ENCODE results near the gene ANKMY1.

Gene ANKMY1

GRCh38 chr2:240591784-240592183, 34.0 kb upstream of the ANKMY1 start:
- no peak for TF ChIP-seq CTCF (IDR thresholded peaks at IDR 0.05)
- H3K4me1 ChIP-seq, result peaks cover 6% of the 10 kb centered on the region
- no peaks in the 10 kb centered on the region for H3K27me3 ChIP-seq (ENCODE audit: control insufficient read depth, insufficient read depth, low read length)
- no peaks in the 10 kb centered on the region for H3K36me3 ChIP-seq (ENCODE audit: control insufficient read depth, insufficient read depth, low read length)
- H3K27ac ChIP-seq, result no peak overlapping the region
- no peak overlapping the region for H3K4me2 ChIP-seq (ENCODE audit: low read length)
- H3K9ac ChIP-seq, result no peak overlapping the region
- peaks cover 23% of the 10 kb centered on the region for H3K79me2 ChIP-seq
- no peak overlapping the region for H2AFZ ChIP-seq
- H3K9me3 ChIP-seq (ENCODE audit: control insufficient read depth, low read length), result no peaks in the 10 kb centered on the region
- no peak overlapping the region for H3K4me3 ChIP-seq (ENCODE audit: low read depth, low read length)

GRCh38 chr2:240591226-240591625, 33.4 kb upstream of the ANKMY1 start:
- no peaks in the 10 kb centered on the region for H3K27me3 ChIP-seq (ENCODE audit: control insufficient read depth, insufficient read depth, low read length)
- H3K4me2 ChIP-seq (ENCODE audit: low read length), result no peak overlapping the region
- no peak overlapping the region for H3K27ac ChIP-seq
- H3K9ac ChIP-seq, result no peak overlapping the region
- H3K9me3 ChIP-seq (ENCODE audit: control insufficient read depth, low read length), result no peaks in the 10 kb centered on the region
- H3K79me2 ChIP-seq, result peaks cover 23% of the 10 kb centered on the region
- TF ChIP-seq CTCF (IDR thresholded peaks at IDR 0.05), result no peak
- H3K4me3 ChIP-seq (ENCODE audit: low read depth, low read length), result no peak overlapping the region
- peaks cover 6% of the 10 kb centered on the region for H3K4me1 ChIP-seq
- no peaks in the 10 kb centered on the region for H3K36me3 ChIP-seq (ENCODE audit: control insufficient read depth, insufficient read depth, low read length)
- H2AFZ ChIP-seq, result no peak overlapping the region

GRCh38 chr2:240590681-240591111, 32.9 kb upstream of the ANKMY1 start:
- Histone ChIP-seq H3K9ac (no peak overlapping the region), H3K4me3 (ENCODE audit: low read depth, low read length) (no peak overlapping the region), H3K27ac (no peak overlapping the region), H3K4me1 (peaks cover 6% of the 10 kb centered on the region), H3K27me3 (ENCODE audit: control insufficient read depth, insufficient read depth, low read length) (no peaks in the 10 kb centered on the region), H3K36me3 (ENCODE audit: control insufficient read depth, insufficient read depth, low read length) (no peaks in the 10 kb centered on the region), H3K79me2 (peaks cover 27% of the 10 kb centered on the region), H2AFZ (no peak overlapping the region), H3K9me3 (ENCODE audit: control insufficient read depth, low read length) (no peaks in the 10 kb centered on the region), H3K4me2 (ENCODE audit: low read length) (no peak overlapping the region)
- TF ChIP-seq CTCF (IDR thresholded peaks at IDR 0.05), result no peak

- peaks cover 12% of the 10 kb centered on the region for H3K4me1 ChIP-seq
- no peaks in the 10 kb centered on the region for H3K36me3 ChIP-seq (ENCODE audit: control insufficient read depth, insufficient read depth, low read length)
Measured at GRCh38 chr2:240589850-240590525, 32.2 kb upstream of the ANKMY1 start.

More at GRCh38 chr2:240589850-240590525, 32.2 kb upstream of the ANKMY1 start:
- Histone ChIP-seq H3K79me2 (peaks cover 34% of the 10 kb centered on the region), H3K4me3 (ENCODE audit: low read depth, low read length) (no peak overlapping the region), H3K27me3 (ENCODE audit: control insufficient read depth, insufficient read depth, low read length) (no peaks in the 10 kb centered on the region), H3K9me3 (ENCODE audit: control insufficient read depth, low read length) (no peaks in the 10 kb centered on the region), H2AFZ (no peak overlapping the region), H3K9ac (no peak overlapping the region), H3K27ac (no peak overlapping the region), H3K4me2 (ENCODE audit: low read length) (no peak overlapping the region)
- TF ChIP-seq CTCF (IDR thresholded peaks at IDR 0.05), result no peak

All from parathyroid adenoma (tissue), 2 donors.